GM21786 (cell line): ENCODE measurements around the gene BCL2L2.

Experiments used
- ATAC-seq: cut with Tn5 transposase; IDR thresholded peaks from one replicate; pipeline ENCODE4 v1.9.1; 2021; ENCODE audit not compliant: unreplicated experiment

BCL2L2 gene

GRCh38 chr14:23299986-23300686 is 6.5 kb upstream of the BCL2L2 start:
- ATAC-seq = no peak

- ATAC-seq = no peak
These were observed 5.9 kb upstream of the BCL2L2 start for GRCh38 chr14:23300687-23301223.

GRCh38 chr14:23301288-23301968 is 5.2 kb upstream of the BCL2L2 start:
- peak; percentile 71 for ATAC-seq

GRCh38 chr14:23301969-23302289 is 4.7 kb upstream of the BCL2L2 start:
- peak; percentile 11 for ATAC-seq

- ATAC-seq = peak; percentile 28
These were observed 4.1 kb upstream of the BCL2L2 start, which contains the start of gene PPP1R3E for GRCh38 chr14:23302290-23303225. PPP1R3E (minus strand) TSS chr14:23302859; CDS start chr14:23302576, 283 bp downstream.

- no peak for ATAC-seq
These were observed 505 bp downstream of the BCL2L2 start for GRCh38 chr14:23307146-23307530.

GRCh38 chr14:23307687-23308644 is 1.3 kb downstream of the BCL2L2 start:
- ATAC-seq = no peak

GRCh38 chr14:23308721-23309445 is 2.2 kb downstream of the BCL2L2 start:
- no peak for ATAC-seq

- no peak for ATAC-seq
These were observed 3.9 kb downstream of the BCL2L2 start for GRCh38 chr14:23310546-23310945.

GRCh38 chr14:23316300-23316699 is 9.7 kb downstream of the BCL2L2 start:
- ATAC-seq = no peak

GRCh38 chr14:23319746-23320583 is 13.3 kb downstream of the BCL2L2 start:
- ATAC-seq = no peak

- ATAC-seq = peak; percentile 88
These were observed 14.2 kb downstream of the BCL2L2 start, which contains the start of gene PABPN1 for GRCh38 chr14:23320584-23321571. PABPN1 (plus strand) TSS chr14:23321457; CDS start chr14:23321470, 13 bp downstream.

GRCh38 chr14:23321572-23322547 is 15.2 kb downstream of the BCL2L2 start:
- ATAC-seq = peak; percentile 2

- ATAC-seq = no peak
These were observed 16.2 kb downstream of the BCL2L2 start for GRCh38 chr14:23322568-23323517.
